Measurements from ENCODE around the gene LCE3B.

GRCh38 chr1:152613511-152613910 lies at the start of gene LCE3B:
- TF ChIP-seq CTCF (IDR thresholded peaks at IDR 0.05; ENCODE audit: poor library complexity, severe bottlenecking) (no peak), EZH2 (IDR thresholded peaks at IDR 0.05; ENCODE audit: borderline replicate concordance, insufficient read depth, low read length, poor library complexity, severe bottlenecking) (no peak)

Data from neural cell (in vitro differentiated cells).